HK-2 (cell line): ENCODE data around the gene CIDEC.
"Not testable (repeated sequence)": the region's sequence is repeated elsewhere in the genome, so short reads cannot be mapped to it uniquely, and the experiment has no call there.

Experiments
- DNase-seq: peaks from one replicate; pipeline ENCODE4 v3.0.0-alpha.2; 2018; ENCODE audit not compliant: unreplicated experiment

The CIDEC gene

DNA sequence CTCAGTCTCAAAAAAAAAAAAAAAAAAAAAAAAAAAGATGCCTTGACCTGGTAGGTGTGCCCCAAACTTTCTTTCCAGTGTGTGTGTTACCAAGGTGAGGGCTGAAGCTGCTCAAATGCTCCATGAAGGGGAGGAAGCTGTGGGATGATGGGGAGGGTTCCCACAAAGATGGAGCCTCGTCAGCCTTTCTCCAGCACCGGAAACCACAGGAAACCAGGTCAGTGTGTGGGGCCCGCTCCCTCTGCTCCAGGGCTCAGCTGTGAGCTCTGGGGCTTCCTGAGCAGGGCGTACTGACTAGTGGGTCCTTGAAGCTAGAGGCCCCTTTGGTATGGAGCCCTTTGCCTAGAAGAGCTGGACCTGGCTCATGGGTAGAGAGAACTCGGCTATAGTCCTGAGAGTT, 21.9 kb upstream of the CIDEC start:
- no peak for DNase-seq

DNA sequence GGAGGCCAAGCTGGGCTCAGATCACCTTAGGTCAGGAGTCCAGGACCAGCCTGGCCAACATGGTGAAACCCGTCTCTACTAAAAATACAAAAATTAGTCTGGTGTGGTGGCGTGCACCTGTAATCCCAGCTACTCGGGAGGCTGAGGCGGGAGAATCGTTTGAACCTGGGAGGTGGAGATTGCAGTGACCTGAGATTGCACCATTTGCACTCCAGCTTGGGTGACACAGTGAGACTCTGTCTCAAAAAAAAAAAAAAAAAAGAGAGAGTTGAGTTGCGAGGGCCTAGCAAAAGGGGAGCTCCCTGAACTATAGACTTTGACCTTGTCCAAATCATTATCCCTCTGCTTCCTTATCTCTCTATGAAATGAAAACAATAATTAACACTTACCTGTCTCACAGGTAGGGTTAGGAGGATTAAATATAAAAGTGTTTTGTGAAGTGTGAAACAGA, 20.9 kb upstream of the CIDEC start:
- not testable (repeated sequence) for DNase-seq

DNA sequence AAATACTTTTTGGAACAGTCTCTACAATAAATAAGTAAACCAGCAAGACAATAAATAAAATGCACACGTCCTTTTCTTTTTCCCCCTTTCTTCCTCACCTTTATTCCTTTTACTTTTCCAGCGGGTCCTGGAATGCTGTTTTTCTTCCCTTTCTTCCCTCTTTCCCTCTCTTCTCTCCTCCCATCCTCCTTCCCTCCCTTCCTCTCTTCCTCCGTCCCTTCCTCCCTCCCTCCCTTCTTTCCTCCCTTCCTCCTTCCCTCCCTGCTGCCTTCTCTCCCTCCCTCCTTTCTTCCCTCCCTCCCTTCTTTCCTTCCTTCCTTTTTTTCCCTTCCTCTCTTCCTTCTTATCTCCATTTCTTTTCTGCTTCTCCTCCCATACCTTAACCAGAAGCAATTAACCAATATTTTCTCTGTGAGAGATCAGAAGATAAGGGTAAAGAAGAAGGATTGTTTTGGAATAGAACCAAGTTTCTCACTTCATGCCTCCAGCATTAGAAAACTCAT, 19.3 kb upstream of the CIDEC start:
- DNase-seq: no peak

DNA sequence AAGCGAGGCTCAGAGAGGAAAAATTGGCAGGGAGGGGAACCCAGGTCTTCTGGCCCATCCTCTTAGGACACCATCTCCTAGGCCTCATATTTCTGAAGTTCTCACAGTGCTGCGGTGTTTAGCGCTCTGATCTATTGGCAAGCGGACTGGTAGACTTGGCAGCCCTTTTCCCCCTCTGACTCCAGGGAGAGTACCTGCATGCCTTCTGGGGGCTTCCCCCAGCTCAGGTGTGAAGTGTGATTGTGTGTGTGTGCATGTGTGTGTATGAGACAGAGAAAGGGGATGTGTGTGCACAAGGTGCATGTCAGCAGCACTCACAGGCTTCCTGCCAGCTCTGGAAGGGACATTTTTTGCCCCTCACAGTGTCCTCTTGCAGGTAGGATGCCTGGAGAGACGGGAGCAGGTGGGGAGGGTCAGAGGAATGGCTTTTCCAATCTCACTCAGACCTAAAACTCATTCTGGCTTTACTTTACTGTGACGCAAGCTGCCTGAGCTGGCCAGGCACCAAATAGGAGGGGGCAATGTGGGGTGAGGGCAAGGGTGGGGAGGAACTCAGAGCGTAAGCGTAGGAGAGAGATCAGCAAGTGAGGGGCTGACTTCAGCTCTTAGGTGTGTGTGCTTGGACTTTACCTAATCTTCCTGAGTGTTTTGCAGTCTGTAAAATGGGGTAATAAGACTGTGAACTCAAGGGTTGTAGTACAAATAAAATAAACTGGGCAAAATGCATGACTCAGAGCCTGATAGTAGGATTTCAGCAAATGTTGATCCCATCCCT, 18.6 kb upstream of the CIDEC start:
- DNase-seq: no peak

DNA sequence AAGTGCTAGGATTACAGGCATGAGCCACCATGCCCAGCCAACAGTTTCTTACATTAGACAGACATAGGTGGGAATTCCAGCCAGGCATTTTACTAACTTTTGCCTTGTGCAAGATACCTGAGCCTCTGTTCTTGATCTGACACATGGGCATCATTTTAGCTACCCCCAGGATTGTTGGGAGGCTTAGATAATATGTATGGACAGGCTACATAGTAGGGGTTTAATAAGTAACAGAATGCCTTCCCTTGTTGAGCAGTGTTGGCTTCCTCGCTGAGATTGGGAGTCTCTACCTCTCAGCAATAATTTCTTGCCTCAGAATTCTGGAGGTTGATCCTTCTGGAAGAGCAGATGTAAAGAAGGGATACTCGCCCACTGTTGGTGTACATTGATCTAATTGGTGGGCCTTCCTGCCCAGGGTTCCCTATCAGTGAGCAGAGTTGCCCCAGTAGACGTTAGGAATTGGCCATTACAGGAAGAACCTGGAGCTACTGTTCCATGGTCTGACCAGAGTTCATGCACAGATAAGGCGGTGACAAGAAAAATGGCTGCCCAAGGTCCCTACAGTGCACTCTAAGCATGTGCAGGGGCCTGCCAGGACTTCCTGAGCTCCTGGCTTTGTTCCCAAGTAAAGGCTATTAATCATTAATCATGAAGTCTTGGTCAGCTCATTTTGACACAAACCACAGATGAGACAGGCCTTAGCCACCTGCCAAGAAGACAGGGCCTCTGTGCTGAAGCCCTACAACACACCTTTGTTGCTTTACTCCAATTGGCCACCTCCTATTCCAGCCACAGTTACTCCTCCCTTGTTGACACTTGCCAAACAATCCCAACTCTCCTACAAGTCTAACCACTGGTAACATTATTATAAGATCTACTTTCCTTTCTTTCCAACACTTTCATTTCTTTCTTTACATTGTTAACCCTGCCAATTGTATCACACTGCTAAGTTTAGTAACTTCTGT, 17.6 kb upstream of the CIDEC start:
- DNase-seq: peak; percentile 56

DNA sequence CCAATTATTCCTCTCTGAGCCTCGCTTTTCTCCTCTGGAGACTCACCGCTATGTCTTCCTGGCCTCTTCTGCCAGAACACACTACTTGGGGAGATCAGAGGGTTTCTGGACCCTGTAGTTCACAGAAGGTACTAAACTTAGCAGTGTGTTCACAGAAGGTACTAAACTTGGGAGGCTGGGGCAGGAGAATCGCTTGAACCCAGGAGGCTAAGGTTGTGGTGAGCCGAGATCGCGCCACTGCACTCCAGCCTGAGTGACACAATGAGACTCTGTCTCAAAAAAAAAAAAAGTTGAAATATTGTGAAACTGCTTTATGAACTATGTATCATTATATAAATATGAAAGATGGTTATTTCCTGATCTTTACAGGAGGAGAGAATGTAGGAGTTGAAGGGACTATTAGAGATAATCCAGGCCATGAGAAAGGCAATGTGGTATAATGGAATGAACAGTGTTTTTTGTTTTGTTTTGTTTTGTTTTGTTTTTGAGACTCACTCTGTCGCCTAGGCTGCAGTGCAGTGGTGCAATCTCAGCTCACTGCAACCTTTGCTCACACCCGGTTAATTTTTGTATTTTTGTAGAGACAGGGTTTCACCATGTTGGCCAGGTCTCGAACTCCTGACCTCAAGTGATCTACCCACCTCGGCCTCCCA, 16.8 kb upstream of the CIDEC start:
- DNase-seq: not testable (repeated sequence)

DNA sequence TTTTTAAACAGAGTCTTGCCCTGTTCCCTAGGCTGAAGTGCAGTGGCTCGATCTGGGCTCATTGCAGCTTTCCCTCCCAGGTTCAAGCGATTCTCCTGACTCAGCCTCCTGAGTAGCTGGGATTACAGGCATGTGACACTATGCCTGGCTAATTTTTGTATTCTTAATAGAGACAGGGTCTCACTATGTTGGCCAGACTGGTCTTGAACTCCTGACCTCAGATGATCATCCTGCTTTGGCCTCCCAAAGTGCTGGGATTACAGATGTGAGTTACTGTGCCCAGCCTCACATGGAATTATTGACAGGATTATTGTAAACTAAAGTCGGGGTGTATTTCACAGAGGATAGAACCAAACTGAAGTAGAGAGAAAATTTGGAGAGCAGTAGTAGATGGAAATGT, 15.7 kb upstream of the CIDEC start:
- not testable (repeated sequence) for DNase-seq

DNA sequence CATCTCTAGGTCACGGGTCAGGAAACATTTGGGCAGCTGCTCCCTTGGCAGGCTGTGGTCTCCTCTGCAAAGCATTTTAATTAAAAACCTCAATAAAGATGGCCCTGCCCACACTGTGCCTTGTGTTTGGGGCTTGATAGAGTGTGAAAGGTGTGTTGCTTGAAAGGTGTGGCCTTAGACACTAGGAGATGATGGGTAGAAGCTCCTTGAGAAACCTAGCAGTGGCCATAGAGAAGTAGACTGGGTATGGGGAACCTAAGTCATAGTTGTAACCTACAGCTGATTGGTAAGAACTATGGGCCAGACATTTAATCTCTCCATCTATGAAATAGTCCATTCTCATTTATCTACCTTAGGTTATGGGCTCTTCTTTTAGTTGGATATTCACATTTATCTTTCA, 13.7 kb upstream of the CIDEC start:
- DNase-seq: no peak

DNA sequence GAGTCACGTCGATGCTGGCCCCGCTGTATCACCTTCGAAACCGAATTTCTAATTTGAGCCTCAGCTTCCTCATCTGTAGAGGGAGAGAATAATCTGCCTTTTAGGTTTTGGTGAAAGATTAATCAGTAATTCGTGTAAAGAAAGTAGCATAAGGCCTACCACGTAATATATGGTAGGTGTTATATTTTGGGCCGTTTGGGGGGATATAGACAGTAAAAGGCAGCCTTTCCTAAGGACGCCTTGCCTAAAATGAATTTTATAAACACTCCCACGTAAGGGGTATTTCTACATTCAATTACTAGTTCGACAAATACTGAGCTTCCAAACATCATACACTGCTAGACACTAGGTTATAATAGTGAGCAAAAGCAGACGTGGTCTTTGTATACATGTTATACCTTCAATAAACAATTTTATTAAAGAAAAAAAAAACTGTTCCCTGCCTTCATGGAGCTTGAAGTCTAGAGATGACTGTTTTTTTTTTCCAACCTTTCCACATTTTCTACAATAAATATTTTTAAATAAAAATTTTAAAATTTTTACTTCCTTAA, 11.1 kb upstream of the CIDEC start:
- DNase-seq: no peak

DNA sequence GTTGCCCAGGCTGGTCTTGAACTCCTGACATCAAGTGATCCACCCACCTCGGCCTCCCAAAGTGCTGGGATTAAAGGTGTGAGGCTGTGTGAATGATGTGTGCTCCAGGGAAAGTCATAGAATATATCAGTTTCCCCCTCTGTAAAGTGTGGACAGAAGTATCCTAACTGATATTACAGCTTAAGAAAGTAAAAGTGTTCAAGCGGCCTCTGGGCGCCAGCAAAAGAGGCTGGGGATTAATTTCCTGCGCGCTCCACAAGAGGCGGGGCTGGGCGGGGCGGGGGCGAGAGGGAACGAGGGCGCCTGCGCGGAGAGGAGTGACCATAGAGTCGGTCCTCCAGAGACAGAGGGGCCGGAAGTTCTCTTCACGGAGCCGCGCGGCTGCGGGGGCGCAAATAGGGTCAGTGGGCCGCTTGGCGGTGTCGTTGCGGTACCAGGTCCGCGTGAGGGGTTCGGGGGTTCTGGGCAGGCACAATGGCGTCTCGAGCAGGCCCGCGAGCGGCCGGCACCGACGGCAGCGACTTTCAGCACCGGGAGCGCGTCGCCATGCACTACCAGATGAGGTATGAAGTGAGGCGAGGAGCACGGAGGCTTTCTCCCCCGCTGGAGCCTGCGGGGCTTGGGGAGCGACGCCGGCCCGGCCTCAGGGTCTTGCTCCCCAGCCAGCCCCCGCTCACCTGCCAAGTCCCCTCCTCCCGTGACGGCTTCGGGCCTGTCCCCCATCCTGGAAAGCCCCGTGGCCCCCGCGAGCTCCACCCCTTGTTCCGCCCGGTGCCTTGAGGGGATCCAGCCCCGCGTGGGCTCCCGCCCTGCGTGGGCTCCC, 10.4 kb upstream of the CIDEC start, which contains the start of gene JAGN1:
JAGN1 (plus strand) TSS at position 362 of the 823 bp plus-strand sequence; CDS start at position 475, 113 bp downstream.
- DNase-seq: peak; percentile 87

DNA sequence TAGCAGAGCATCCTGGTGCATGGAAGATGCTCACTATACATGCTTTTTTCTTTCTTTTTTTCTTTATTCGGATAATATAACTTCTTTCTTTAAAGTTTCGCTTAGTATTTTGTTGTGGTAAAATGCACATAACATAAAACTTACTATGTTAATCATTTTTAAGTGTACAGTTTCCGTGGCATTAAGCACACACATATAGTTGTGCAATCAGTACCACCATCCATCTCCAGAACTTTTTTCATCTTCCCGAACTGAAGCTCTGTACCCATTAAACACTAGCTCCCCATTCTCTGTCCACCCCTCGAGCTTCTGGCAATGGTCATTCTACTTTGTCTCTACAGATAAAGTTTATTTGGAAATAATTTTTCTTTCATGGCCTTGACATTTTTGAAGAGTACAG, 9.4 kb upstream of the CIDEC start:
- no peak for DNase-seq

DNA sequence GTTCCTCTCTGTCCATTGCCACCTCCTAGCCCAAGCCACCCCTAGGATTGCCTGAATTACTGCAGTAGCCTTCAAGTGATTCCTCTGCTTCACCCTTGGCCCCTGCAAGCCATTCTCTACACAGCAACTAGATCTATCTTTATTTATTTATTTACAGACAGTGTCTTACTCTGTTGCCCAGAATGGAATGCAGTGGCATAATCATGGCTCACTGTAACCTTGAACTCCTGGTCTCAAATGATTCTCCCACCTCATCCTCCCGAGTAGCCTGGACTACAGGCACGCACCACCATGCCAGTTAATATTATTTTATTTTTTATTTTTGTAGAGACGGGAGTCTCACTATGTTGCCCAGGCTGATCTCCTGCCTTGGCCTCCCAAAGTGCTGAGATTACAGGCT, 8.5 kb upstream of the CIDEC start:
- no peak for DNase-seq

DNA sequence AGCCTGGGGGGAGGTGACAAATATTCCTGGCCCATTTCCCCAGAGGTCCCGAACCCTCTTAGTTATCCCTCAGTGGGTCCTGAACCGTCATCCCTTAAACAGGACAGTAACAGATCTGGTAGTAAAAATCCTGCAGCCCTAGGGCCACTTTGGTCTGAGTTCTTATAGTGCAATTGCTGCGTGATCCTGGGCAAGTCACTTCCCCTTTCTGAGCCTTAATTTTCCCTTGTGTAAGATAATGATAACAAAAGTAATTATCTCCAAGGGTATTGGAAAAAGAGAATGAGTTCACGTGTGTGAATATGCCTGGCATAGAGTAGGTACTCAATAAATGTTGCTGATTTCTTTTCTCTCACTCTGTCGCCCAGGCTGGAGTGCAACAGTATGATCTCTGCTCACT, 7.4 kb upstream of the CIDEC start:
- DNase-seq: no peak

DNA sequence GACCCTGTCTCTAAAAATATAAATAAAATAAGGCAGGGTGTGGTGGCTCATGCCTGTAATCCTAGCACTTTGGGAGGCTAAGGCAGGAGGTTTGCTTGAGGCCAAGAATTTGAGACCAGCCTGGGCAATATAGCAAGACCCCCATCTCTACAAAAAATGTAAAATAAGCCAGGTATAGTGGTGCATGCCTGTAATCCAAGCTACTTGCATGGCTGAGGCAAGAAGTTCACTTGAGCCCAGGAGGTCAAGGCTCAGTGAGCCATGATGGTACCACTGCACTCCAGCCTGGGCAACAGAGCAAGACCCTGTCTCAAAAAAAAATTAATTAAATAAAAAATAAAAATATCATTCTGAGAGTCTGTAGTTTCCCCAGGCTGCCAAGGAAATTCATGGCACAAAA, 6.3 kb upstream of the CIDEC start:
- DNase-seq: no peak

DNA sequence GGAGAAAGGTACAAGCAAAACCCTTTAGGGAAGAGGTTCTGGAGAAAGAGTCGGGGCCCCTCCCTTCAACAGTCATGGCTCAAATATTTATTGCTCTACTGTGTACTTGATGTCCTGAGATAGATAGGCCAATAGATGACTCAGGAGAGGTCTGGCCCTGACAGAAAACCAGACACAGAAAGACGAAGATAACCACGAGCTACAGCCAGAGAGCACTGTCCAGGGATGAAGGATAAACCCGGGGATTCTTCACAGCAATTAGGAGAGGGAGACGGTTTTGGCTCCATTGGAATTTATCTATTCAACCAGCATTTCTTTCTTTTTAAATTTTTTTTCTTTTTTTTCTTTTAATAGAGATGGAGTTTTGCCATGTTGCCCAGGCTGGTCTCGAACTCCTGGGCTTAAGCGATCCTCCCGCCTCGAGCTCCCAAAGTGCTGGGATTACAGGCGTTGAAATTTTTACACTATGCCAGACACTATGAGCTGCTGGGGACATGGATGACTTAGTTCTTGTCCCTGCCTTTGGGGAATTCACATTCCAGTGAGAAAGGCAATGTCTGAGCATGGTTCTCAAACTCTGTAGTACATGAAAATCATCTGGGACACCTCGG, 4.6 kb upstream of the CIDEC start:
- no peak for DNase-seq

DNA sequence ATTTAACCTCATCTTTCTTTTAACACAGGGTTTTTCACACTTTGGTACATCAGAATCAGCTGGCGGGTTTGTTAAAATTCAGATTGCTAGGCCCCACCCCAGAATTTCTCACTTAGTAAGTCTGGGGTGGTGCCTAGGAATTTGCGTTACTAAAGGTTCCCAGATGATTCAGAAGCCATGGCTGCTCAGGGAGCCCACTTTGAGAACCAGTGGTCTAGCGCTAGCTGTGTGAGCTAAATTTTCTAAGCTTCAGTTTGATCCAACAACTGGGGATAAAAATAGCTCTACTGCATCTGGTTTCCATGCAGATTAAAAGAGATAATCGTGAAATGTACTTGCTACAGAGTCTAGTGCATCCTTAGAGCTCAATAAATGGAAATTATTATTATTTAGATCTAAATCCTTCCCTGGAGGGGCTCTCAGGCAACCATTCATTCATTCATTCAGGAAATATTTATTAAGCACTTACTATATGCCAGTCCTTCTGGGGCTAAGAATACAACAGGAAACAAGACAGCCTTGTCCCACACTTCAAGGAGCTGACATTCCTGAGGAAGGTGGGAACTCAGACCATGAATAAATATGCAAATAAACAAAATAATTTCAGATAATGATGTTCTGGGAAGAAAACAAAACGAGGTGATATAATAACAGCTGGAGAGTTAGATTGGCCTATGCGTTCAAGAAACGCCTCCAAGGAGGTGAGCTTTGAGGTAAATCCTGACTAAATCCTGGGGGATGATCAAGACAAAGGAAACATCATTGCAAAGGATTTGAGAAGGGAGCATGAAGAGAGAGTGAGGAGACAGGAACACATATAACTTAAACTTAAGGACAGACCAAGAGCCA, 3.9 kb upstream of the CIDEC start:
- DNase-seq: no peak

DNA sequence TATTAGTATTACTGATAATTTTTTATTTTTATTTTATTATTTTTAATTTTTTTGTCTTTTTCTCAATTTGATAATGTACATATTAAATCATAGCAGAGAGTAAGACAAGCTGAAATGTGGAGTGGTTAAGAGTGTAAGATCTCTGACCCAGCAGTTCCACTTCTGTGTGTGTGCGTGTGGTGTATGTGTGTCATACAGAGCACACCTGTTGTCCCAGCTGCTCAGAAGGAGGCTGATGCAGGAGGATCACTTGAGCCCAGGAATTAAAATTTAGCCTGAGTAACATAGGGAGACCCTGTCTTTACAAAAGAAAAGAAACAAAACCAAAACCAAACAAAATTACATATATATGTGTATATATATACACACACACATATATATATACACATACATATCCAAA, 1.4 kb upstream of the CIDEC start:
- no peak for DNase-seq

DNA sequence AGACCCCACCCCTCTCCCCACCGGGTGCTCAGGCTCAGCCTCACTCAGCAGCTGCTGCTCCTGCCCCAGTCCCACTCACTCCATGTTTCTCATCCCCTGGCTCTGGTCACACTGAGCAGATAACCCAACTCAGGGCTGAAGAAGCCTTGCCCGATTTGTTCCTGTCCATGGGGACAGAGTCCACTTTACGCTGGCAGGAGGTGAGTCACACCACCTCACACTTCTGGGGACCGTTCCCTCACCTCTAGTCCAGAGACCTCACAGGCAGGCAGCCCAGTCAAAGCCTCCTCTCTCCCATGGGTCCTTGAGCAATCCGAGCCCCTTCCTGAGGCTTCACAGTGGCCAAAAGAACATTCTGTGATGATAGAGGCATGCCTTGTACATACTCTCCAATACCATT, 1.4 kb downstream of the CIDEC start:
- DNase-seq: no peak

DNA sequence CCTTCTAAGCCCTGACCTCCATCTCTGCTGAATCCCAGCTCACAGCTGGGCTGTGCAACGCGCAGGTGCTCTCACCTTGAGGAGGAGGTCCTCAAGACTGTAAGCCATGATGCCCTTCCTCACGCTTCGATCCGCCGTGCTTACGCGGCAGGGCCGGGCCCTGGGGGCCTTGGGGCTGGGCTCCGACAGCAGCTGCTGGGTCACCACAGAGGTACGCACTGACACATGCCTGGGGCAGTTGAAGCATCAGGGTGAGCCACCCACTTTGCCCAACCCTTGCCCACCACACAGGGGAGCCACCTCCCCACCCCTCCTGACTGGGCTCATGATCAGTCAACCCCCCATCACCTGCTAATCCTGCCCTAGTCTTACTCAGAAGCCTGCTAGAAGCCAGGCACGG, 3.1 kb downstream of the CIDEC start:
- DNase-seq: no peak
